Measurements from ENCODE around the gene RHOBTB1.

The RHOBTB1 gene

GRCh38 chr10:60942134-60942787 is 1.7 kb downstream of the RHOBTB1 start:
- DNase-seq (ENCODE audit: low spot score) = no peak

GRCh38 chr10:60940446-60940845 is 3.5 kb downstream of the RHOBTB1 start:
- DNase-seq (ENCODE audit: low spot score) = no peak

- DNase-seq (ENCODE audit: low spot score) = no peak
These were observed 6.0 kb downstream of the RHOBTB1 start for GRCh38 chr10:60937784-60938654.

GRCh38 chr10:60937022-60937421 is 7.0 kb downstream of the RHOBTB1 start:
- no peak for DNase-seq (ENCODE audit: low spot score)

- no peak for DNase-seq (ENCODE audit: low spot score)
These were observed 9.5 kb downstream of the RHOBTB1 start for GRCh38 chr10:60934215-60935175.

- DNase-seq (ENCODE audit: low spot score) = no peak
These were observed 11.2 kb downstream of the RHOBTB1 start for GRCh38 chr10:60932756-60933155.

- DNase-seq (ENCODE audit: low spot score) = no peak
These were observed 13.7 kb downstream of the RHOBTB1 start for GRCh38 chr10:60930237-60930636.

- no peak for DNase-seq (ENCODE audit: low spot score)
These were observed 22.4 kb downstream of the RHOBTB1 start for GRCh38 chr10:60921633-60922032.

- no peak for DNase-seq (ENCODE audit: low spot score)
These were observed 23.5 kb downstream of the RHOBTB1 start for GRCh38 chr10:60920479-60920878.

- DNase-seq (ENCODE audit: low spot score) = no peak
These were observed 24.4 kb downstream of the RHOBTB1 start for GRCh38 chr10:60919551-60919950.

- no peak for DNase-seq (ENCODE audit: low spot score)
These were observed 26.4 kb downstream of the RHOBTB1 start for GRCh38 chr10:60917331-60918280.

GRCh38 chr10:60916025-60916424 is 28.0 kb downstream of the RHOBTB1 start:
- no peak for DNase-seq (ENCODE audit: low spot score)

GRCh38 chr10:60914690-60915141 is 29.3 kb downstream of the RHOBTB1 start:
- DNase-seq (ENCODE audit: low spot score) = no peak

- no peak for DNase-seq (ENCODE audit: low spot score)
These were observed 30.3 kb downstream of the RHOBTB1 start for GRCh38 chr10:60913657-60914056.

GRCh38 chr10:60913071-60913470 is 30.9 kb downstream of the RHOBTB1 start:
- no peak for DNase-seq (ENCODE audit: low spot score)

- DNase-seq (ENCODE audit: low spot score) = no peak
These were observed 32.3 kb downstream of the RHOBTB1 start for GRCh38 chr10:60911715-60912114.

- DNase-seq (ENCODE audit: low spot score) = no peak
These were observed 32.8 kb downstream of the RHOBTB1 start for GRCh38 chr10:60911216-60911615.

- no peak for DNase-seq (ENCODE audit: low spot score)
These were observed 33.4 kb downstream of the RHOBTB1 start for GRCh38 chr10:60910543-60910942.

GRCh38 chr10:60908896-60909295 is 35.1 kb downstream of the RHOBTB1 start:
- DNase-seq (ENCODE audit: low spot score) = no peak

- DNase-seq (ENCODE audit: low spot score) = no peak
These were observed 36.0 kb downstream of the RHOBTB1 start for GRCh38 chr10:60908031-60908430.

GRCh38 chr10:60907236-60907635 is 36.7 kb downstream of the RHOBTB1 start:
- no peak for DNase-seq (ENCODE audit: low spot score)
